ENCODE results near the gene KCNJ12. TPM values are rescaled to one million over a fixed set of nuclear protein-coding genes. Genes with fewer than 3 reads are reported as not detected.

Gene KCNJ12
- total and polyA plus RNA-seq, 2 of the 4 experiments (the other 2 are of a cell fraction), result under 0.01 to 0.10 TPM

Other genes with a start within 250 kb of the KCNJ12 start
- 24.2 and 34.4 TPM in 2 replicates for gene DHRS7B, start 249.4 kb upstream of the KCNJ12 start, total RNA-seq (2012; rRNA removed)
- gene DHRS7B, start 249.4 kb upstream of the KCNJ12 start, polyA plus RNA-seq (2012; rRNA removed), result 22.7 and 24.4 TPM in 2 replicates
- gene TMEM11, start 162.2 kb upstream of the KCNJ12 start, total RNA-seq (2012; rRNA removed), result 19.2 and 19.9 TPM in 2 replicates
- gene TMEM11, start 162.2 kb upstream of the KCNJ12 start, polyA plus RNA-seq (2012; rRNA removed), result 44.7 and 57.6 TPM in 2 replicates
- gene NATD1, start 122.9 kb upstream of the KCNJ12 start, total RNA-seq (2012; rRNA removed), result 0.56 and 0.90 TPM in 2 replicates
- gene NATD1, start 122.9 kb upstream of the KCNJ12 start, polyA plus RNA-seq (2012; rRNA removed), result 4.1 and 4.3 TPM in 2 replicates
- gene MAP2K3, start 91.6 kb upstream of the KCNJ12 start, total RNA-seq (2012; rRNA removed), result 23.5 and 25.0 TPM in 2 replicates
- gene MAP2K3, start 91.6 kb upstream of the KCNJ12 start, polyA plus RNA-seq (2012; rRNA removed), result 72.6 and 82.2 TPM in 2 replicates